Measurements from ENCODE around the gene MPHOSPH10.
"Not testable (repeated sequence)": the region's sequence is repeated elsewhere in the genome, so short reads cannot be mapped to it uniquely, and the experiment has no call there.

MPHOSPH10 gene

DNA sequence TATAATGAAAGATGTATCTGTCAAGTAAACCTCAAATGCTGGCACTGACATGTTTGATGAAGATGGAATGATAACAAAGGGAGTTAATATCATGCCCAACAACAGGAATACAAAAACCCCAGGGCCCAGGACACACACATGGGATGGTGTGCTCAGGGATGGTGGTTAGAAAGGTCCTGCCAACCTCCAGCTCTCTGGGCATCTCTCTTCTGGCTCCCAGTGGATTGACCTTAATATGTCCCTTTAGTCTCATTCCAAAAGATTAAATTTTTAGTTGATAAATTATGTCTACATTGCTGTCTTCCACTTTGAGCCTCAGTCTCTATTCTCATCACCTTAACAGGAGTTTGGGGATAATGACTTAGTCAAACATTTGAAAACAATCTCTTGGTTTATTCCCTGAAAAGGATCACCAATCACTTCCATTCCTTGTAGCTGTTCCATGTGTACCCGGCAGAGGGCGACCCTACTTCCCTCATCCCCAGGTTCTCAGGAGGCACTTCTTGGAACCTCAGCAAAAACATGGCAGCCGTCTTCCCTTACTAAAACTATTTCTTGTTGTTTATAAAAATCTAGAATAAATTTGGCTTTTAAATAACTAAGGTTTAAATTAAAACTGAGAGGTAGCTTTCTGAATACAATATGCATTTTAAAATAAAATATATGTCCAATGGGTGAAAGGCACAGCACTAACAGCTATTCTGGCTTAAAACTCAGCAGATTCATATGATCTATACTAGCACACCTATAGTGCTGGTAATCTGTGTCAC lies 30.1 kb upstream of the MPHOSPH10 start:
- H3K4me3 ChIP-seq (ENCODE audit: low read depth, low read length): no peak overlapping the region
- in situ Hi-C loops (cut with HindIII; ENCODE audit: low pct_ligation_motif_present, low sequenced_read_pairs): no loop called here
- H3K27ac ChIP-seq: no peak overlapping the region
- no peaks in the 10 kb centered on the region for H3K36me3 ChIP-seq (replicated peaks)
- H3K27me3 ChIP-seq (replicated peaks): no peaks in the 10 kb centered on the region
- TF ChIP-seq, protein P1, sequence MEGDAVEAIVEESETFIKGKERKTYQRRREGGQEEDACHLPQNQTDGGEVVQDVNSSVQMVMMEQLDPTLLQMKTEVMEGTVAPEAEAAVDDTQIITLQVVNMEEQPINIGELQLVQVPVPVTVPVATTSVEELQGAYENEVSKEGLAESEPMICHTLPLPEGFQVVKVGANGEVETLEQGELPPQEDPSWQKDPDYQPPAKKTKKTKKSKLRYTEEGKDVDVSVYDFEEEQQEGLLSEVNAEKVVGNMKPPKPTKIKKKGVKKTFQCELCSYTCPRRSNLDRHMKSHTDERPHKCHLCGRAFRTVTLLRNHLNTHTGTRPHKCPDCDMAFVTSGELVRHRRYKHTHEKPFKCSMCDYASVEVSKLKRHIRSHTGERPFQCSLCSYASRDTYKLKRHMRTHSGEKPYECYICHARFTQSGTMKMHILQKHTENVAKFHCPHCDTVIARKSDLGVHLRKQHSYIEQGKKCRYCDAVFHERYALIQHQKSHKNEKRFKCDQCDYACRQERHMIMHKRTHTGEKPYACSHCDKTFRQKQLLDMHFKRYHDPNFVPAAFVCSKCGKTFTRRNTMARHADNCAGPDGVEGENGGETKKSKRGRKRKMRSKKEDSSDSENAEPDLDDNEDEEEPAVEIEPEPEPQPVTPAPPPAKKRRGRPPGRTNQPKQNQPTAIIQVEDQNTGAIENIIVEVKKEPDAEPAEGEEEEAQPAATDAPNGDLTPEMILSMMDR (IDR thresholded peaks at IDR 0.05; ENCODE audit: low read depth, low read length, missing control alignments): peak; percentile 92
- peak; percentile 75 for DNase-seq

DNA sequence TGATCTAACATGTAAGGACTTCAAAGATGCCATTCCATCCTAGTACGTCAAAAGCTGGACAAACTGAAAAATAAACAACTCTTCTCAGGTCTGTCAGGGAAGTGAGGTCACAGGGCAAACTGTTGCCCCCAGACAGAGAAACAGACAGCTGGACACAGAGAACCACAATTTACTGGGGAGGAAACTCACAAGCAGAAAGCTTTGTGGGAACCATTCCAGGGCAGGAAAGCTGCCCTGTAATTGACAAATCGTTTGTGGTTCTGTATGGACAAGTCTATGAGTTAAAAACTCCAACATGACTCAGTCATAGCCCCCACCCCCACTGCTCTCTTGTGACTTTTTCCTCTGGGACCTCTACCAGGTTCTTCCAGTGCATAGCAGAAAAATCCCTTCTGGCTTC lies 28.8 kb upstream of the MPHOSPH10 start:
- DNase-seq: peak; percentile 74
- Histone ChIP-seq H3K27me3 (replicated peaks) (no peaks in the 10 kb centered on the region), H3K27ac (peak overlapping the region; percentile 39), H3K36me3 (replicated peaks) (no peaks in the 10 kb centered on the region), H3K4me3 (ENCODE audit: low read depth, low read length) (no peak overlapping the region)
- TF ChIP-seq, protein P1 (IDR thresholded peaks at IDR 0.05; ENCODE audit: low read depth, low read length, missing control alignments): no peak
- in situ Hi-C loops (cut with HindIII; ENCODE audit: low pct_ligation_motif_present, low sequenced_read_pairs): no loop called here

DNA sequence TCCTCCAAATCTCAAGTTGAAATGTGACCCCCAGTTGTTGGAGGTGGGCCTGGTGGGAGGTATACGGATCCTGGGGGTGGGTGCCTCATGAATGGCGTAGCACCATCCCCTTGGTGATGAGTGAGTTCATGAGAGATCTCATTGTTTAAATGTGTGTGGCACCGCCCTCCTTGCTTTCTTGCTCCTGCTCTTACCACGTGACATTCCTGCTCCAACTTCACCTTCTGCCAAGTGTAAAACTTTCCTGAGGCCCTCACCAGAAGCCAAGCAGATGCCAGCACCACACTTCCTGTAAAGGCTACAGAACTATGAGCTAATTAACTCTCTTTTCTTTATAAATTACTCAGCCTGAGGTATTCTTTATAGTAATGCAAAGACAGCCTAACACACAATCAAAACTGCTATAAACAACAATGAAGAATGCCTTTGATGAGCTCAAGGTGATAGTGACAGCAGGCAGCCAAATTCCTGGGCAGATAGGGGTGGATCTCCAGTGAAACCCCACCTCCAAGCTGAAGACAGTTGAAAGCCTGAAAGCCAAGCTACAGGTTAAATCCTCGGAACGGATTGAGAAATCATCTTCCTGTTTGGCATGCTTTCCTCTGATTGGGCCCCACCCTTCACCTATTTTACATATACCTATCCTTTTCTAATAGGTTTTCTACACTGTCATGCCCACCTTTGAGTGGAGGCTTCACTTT lies 27.3 kb upstream of the MPHOSPH10 start:
- H3K27me3 ChIP-seq (replicated peaks): no peaks in the 10 kb centered on the region
- no peak for DNase-seq
- no peak overlapping the region for H3K27ac ChIP-seq
- H3K4me3 ChIP-seq (ENCODE audit: low read depth, low read length): no peak overlapping the region
- TF ChIP-seq, protein P1 (IDR thresholded peaks at IDR 0.05; ENCODE audit: low read depth, low read length, missing control alignments): no peak
- in situ Hi-C loops (cut with HindIII; ENCODE audit: low pct_ligation_motif_present, low sequenced_read_pairs): no loop called here
- no peaks in the 10 kb centered on the region for H3K36me3 ChIP-seq (replicated peaks)

DNA sequence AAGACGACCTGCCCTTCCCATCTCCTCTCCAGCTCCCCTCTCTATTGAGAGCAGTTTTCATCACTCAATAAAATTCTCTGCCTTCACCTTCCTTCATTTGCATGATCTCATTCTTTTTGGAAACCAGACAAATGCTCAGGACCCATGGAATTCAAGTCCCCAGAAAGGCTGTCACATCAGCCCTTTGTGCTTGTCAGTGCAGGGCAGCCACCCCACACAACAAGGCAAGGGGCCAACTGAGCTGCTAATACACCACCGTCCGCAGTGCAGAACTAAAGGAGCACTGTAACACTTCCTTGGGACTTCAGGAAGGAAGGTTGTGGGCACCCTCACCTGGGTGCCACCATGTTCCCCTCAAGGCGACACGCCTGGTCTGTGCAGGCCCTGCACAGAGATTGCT lies 26.6 kb upstream of the MPHOSPH10 start:
- in situ Hi-C loops (cut with HindIII; ENCODE audit: low pct_ligation_motif_present, low sequenced_read_pairs): no loop called here
- Histone ChIP-seq H3K27me3 (replicated peaks) (no peaks in the 10 kb centered on the region), H3K27ac (no peak overlapping the region), H3K36me3 (replicated peaks) (peaks cover 2% of the 10 kb centered on the region), H3K4me3 (ENCODE audit: low read depth, low read length) (no peak overlapping the region)
- DNase-seq: no peak
- TF ChIP-seq, protein P1 (IDR thresholded peaks at IDR 0.05; ENCODE audit: low read depth, low read length, missing control alignments): no peak

DNA sequence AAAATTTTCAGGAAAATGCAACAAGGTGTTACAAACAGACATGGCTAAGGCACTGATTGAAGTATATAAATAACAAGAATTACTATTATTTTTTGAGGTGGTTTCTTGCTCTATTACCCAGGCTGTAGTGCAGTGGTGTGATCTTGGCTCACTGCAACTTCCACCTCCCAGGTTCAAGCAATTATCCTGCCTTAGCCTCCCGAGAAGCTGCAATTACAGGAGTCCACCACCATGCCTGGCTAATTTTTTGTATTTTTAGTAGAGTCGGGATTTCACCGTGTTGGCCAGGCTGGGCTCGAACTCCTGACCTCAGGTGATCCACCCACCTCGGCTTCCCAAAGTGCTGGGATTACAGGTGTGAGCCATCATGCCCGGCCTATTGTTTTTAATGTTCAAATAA lies 24.0 kb upstream of the MPHOSPH10 start:
- peaks cover 13% of the 10 kb centered on the region for H3K36me3 ChIP-seq (replicated peaks)
- in situ Hi-C loops (cut with HindIII; ENCODE audit: low pct_ligation_motif_present, low sequenced_read_pairs); H3K27me3 ChIP-seq (replicated peaks); H3K4me3 ChIP-seq (ENCODE audit: low read depth, low read length); DNase-seq; H3K27ac ChIP-seq: not testable (repeated sequence)

DNA sequence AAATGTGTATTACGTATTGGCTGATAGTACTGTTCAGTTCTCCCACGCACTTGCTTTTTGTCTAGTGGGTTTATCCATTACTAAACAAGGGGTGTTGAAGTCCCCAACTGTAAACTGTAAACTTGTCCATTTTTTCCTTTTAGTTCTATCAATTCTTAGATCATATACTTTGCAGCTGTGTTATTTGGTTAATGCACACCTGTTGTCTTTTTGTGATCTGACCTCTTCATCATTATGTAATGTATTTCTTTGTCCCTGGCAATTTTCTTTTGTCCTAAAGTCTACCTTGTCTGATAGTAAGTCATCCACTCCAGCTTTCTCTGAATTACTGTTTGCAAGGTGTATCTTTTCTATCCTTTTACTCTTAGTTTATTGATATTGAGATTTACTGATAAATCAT lies 22.3 kb upstream of the MPHOSPH10 start:
- TF ChIP-seq, protein P1 (IDR thresholded peaks at IDR 0.05; ENCODE audit: low read depth, low read length, missing control alignments): no peak
- Histone ChIP-seq H3K27me3 (replicated peaks) (no peaks in the 10 kb centered on the region), H3K4me3 (ENCODE audit: low read depth, low read length) (no peak overlapping the region), H3K36me3 (replicated peaks) (peaks cover 13% of the 10 kb centered on the region), H3K27ac (no peak overlapping the region)
- in situ Hi-C loops (cut with HindIII; ENCODE audit: low pct_ligation_motif_present, low sequenced_read_pairs): no loop called here
- DNase-seq: no peak
